Fibroblast of villous mesenchyme (primary cell): ENCODE results near the gene PIGBOS1. TPM values are rescaled to one million over a fixed set of nuclear protein-coding genes. Genes with fewer than 3 reads are reported as not detected.
A peak's percentile ranks its signal among the peaks of the same experiment; 100 is the strongest.
"Not testable (repeated sequence)": the region's sequence is repeated elsewhere in the genome, so short reads cannot be mapped to it uniquely, and the experiment has no call there.

Experiments used
- DNase-seq: peaks from one replicate; pipeline ENCODE4 v3.0.0-alpha.2; 2010; ENCODE audit warnings: low read depth
- H3K4me3 ChIP-seq: 2 replicates; pipeline ENCODE4 v1.5.1; 2011; ENCODE audit warnings: low read depth, mild to moderate bottlenecking, low read length
- CTCF ChIP-seq: IDR thresholded peaks from 2 replicates; pipeline ENCODE4 v1.5.1; 2012; ENCODE audit warnings: low read depth, mild to moderate bottlenecking, low read length; ENCODE audit not compliant: insufficient read depth
- total RNA-seq: library from RNA; depleted of rRNA; stranded (reverse); fragments of >200 nt; gene quantifications from 2 replicates; pipeline ENCODE4 v1.2.3, GENCODE V29; 2012

Gene PIGBOS1
- total RNA-seq, 1 donor = 7.3 TPM

- no peak for TF ChIP-seq CTCF
- peak; percentile 33 for DNase-seq
- peak overlapping the region; percentile 98 for H3K4me3 ChIP-seq
Measured at GRCh38 chr15:55319537-55320237, 764 bp upstream of the PIGBOS1 start.

- not testable (repeated sequence) for DNase-seq, H3K4me3 ChIP-seq
Measured at GRCh38 chr15:55302801-55303200, 16.1 kb downstream of the PIGBOS1 start.

GRCh38 chr15:55297315-55297714 is 21.6 kb downstream of the PIGBOS1 start:
- no peak for TF ChIP-seq CTCF
- DNase-seq = no peak
- no peak overlapping the region for H3K4me3 ChIP-seq

- TF ChIP-seq CTCF = peak; percentile 94
- DNase-seq = peak; percentile 86
- H3K4me3 ChIP-seq = peak overlapping the region; percentile 92
Measured at GRCh38 chr15:55290528-55291057, 28.3 kb downstream of the PIGBOS1 start.

GRCh38 chr15:55289746-55290527 is 29.0 kb downstream of the PIGBOS1 start, which contains the start of gene RAB27A:
TSS of gene RAB27A (minus strand) at chr15:55289813. CDS start at chr15:55234934, 54,879 bp downstream.
- TF ChIP-seq CTCF = no peak
- peak within 1 kb of the TSS; percentile 92 for H3K4me3 ChIP-seq
- DNase-seq = peak; percentile 83

GRCh38 chr15:55289011-55289745 is 29.7 kb downstream of the PIGBOS1 start:
- H3K4me3 ChIP-seq = peak overlapping the region; percentile 92
- peak; percentile 84 for DNase-seq
- no peak for TF ChIP-seq CTCF
